AG08396 (cell line): ENCODE data around the gene GPRASP3.

Experiments
- DNase-seq: peaks from one replicate; pipeline ENCODE4 v3.0.0; 2012; ENCODE audit warnings: low spot score, mixed read lengths

The GPRASP3 gene

DNA sequence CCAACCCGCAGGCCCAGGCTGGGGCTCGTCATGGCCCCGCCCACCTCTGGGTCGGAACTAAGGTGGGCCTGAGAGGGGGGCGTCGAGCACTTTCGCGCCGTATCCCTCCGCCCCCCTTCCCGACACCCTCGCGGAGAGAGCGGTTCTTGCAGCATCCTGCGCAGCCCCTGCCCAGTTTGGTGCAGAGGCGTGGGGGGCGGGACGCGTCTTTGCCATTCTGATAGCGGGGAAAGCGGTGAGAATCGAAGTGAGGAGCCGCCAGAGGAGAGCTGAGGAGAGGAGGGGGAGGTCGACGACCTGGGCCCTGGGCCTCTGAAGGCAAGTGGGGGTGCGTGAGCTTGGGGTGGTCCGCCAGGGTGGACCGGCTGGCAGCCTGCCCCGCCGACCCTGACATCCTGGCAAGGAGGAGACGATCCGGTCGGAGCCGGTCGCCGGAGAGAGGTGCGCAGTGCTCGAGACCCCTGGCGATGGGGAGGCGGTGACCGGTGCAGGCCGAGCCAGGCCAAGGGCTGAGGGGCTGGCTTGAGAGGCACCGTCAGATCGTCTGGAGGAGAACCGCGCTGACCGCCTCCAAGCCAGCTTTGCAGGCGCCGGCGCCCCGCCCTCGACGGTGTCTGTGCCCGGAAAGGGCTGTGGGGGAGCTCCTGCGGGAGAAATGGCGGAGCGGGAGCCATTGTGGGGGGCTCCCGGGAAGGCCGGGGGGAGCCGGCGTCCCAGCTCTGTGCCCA is 25.5 kb downstream of the GPRASP3 start:
- peak; percentile 35 for DNase-seq

DNA sequence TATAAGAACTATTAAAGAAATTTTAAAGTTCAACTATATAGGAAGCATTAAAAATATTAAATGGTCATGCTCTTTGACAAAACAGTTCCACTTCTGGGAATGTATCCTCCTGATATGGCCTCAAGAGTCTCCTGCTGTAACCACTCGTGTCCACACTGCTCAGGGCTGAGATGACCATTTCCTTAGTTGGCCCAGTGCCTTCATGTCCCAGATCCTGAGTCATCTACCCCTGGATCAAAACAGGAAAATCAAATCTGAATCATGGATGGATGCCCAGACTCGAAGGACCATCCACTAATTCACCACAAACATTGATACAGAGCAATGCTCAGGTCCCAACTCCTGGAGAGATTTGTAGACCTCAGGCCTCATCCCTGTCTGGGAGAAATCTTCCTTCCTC is 44.7 kb downstream of the GPRASP3 start:
- peak; percentile 33 for DNase-seq

DNA sequence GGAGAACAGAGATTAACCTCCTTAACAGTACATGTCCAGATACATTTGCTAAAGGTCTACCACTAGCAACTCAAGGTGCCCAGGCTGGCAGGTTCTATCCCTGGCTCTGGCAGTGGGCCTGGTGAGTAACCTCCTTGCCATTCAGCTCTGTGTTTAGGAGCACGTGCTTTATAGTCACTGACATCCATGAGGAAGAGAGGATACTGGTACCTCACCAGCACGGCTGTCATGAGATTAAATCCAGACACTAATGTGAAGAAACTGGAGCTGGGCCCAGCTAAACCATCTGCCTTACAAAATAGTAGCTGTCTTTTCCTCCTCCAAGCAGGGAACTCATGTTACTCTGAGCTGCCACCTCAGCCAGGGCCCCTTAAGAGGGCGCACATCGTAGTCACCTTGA is 45.3 kb downstream of the GPRASP3 start:
- peak; percentile 30 for DNase-seq

DNA sequence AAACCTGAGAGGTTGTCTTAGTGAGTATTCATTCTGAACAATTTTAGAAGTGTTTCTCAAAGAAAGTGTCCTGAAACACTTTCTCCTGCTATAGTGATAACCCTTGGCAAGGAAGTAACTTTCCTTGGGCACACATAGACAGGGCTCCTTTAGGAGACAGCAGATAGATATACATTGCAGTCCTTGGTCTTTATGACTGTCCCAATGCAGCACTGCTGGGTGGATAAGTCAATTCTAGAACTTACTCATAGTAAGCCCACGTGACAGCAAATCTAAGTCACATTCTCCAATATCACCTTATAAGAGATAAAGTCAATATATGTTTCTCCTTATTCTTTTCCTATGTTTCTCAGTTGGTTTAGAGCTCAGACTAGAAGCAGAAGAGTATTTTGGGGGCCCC is 46.7 kb downstream of the GPRASP3 start:
- no peak for DNase-seq

DNA sequence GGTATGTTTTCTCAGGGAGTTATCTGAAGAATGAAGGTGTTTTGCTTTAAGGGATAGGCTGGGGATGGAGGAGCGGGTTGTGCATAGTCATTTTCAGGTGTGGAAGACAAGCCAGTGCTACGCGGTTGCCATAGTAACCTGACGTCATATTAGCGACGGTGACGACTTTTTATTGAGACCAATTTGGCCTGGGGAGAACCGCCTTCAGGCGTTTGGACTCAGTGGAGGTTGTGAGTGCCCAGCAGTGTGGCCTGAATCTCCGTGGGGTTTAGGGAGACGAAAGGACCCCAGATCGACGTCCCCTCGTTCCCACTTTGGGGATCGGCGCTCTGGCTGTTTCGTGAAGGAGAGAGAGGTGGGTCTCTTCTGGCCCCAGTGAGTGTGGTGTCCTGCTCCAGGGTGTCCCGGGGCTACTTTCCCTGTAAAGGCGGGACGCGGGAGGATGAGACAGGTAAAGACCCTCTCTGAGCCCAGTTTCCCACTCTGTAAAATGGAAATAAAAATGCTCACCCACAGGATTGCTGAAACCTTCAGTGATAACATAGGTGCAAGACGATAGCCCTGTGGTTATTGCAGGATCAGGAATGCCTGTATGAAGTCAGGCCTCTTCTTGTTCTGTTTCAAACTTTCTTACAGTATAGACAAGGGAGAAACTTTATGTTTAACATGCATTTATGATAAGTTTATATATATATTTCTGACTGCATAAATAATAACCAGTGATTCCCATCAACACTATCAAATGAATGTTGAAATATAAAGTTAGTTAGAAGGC is 48.6 kb downstream of the GPRASP3 start:
- peak; percentile 73 for DNase-seq
